IMR-90 (cell line): Measurements from ENCODE around the gene CALN1. TPM values are rescaled to one million over a fixed set of nuclear protein-coding genes. Genes with fewer than 3 reads are reported as not detected.

ENCODE experiments used
- ATAC-seq: fragments of 200-7000 bp; cut with Tn5 transposase; 2 replicates; pipeline ENCODE4 v1.9.1; 2020; ENCODE audit warnings: low read depth, mild to moderate bottlenecking, moderate library complexity
- BruUV-seq: library from RNA; stranded (reverse); fragments of 400-500 nt; replicated peaks from 2 replicates; lab custom pipeline; 2021; lab: Mats Ljungman, UMichigan
- CTCF ChIA-PET: fragments of 300-600 bp; formaldehyde crosslinking; extraction: SDS; loops from one replicate; lab custom pipeline; 2021; ENCODE audit warnings: antibody characterized with exemption; lab: Yijun Ruan, JAX
- POLR2A ChIA-PET: fragments of 300-600 bp; sonication (Branson Sonifier 250); formaldehyde crosslinking; loops from one replicate; lab custom pipeline; 2022; ENCODE audit warnings: antibody characterized with exemption; ENCODE audit not compliant: unreplicated experiment; lab: Charles Lee
- DNase-seq: peaks from one replicate; pipeline ENCODE4 v3.0.0; 2013
- H2AFZ ChIP-seq: replicated peaks from 2 replicates; pipeline ENCODE3; 2013; ENCODE audit warnings: low read length, mild to moderate bottlenecking; ENCODE audit not compliant: poor library complexity
- H2AK5ac ChIP-seq: 2 replicates; pipeline ENCODE4 v1.6.1; 2013; ENCODE audit warnings: low read depth, low read length, inconsistent platforms
- H2AK9ac ChIP-seq: replicated peaks from 2 replicates; pipeline ENCODE3; 2013; ENCODE audit warnings: mild to moderate bottlenecking, low read depth, low read length, moderate library complexity; ENCODE audit not compliant: poor library complexity
- H2BK120ac ChIP-seq: 2 replicates; pipeline ENCODE4 v1.6.1; 2013; ENCODE audit warnings: low read depth, low read length, inconsistent platforms
- H2BK15ac ChIP-seq: 3 replicates; pipeline ENCODE4 v1.6.1; 2013; ENCODE audit warnings: low read depth, low read length, inconsistent platforms
- H2BK20ac ChIP-seq: 2 replicates; pipeline ENCODE4 v1.6.1; 2013; ENCODE audit warnings: low read depth, mild to moderate bottlenecking, inconsistent platforms, low read length, moderate library complexity
- H2BK5ac ChIP-seq: 2 replicates; pipeline ENCODE4 v1.6.1; 2013; ENCODE audit warnings: mild to moderate bottlenecking, low read depth, low read length, inconsistent platforms; ENCODE audit not compliant: poor library complexity, severe bottlenecking
- H3K14ac ChIP-seq: replicated peaks from 2 replicates; pipeline ENCODE4 v1.6.1; 2013; ENCODE audit warnings: low read depth, low read length, inconsistent platforms
- H3K18ac ChIP-seq: 2 replicates; pipeline ENCODE4 v1.6.1; 2013; ENCODE audit warnings: low read depth, low read length, control low read depth
- H3K23ac ChIP-seq: 2 replicates; pipeline ENCODE4 v1.6.1; 2013; ENCODE audit warnings: low read depth, low read length, inconsistent platforms
- H3K27ac ChIP-seq: 2 replicates; pipeline ENCODE4 v1.5.1; 2013; ENCODE audit warnings: mild to moderate bottlenecking, control low read depth, low read length; ENCODE audit not compliant: insufficient read depth
- H3K27me3 ChIP-seq: 2 replicates; pipeline ENCODE4 v1.6.1; 2013; ENCODE audit warnings: low read length; ENCODE audit not compliant: control insufficient read depth, insufficient read depth
- H3K36me3 ChIP-seq: 2 replicates; pipeline ENCODE4 v1.6.1; 2013; ENCODE audit warnings: low read length, mixed read lengths; ENCODE audit not compliant: control insufficient read depth, insufficient read depth
- H3K4ac ChIP-seq: 2 replicates; pipeline ENCODE4 v1.6.1; 2013; ENCODE audit warnings: low read depth, low read length, inconsistent platforms
- H3K4me1 ChIP-seq: 2 replicates; pipeline ENCODE4 v1.6.1; 2013; ENCODE audit warnings: low read length, mixed read lengths; ENCODE audit not compliant: control insufficient read depth, insufficient read depth
- H3K4me2 ChIP-seq: 2 replicates; pipeline ENCODE4 v1.6.1; 2013; ENCODE audit warnings: low read depth, mild to moderate bottlenecking, control low read depth, low read length, moderate library complexity
- H3K4me3 ChIP-seq: 2 replicates; pipeline ENCODE4 v1.5.1; 2013; ENCODE audit warnings: low read depth, mild to moderate bottlenecking, control low read depth, low read length, moderate library complexity; ENCODE audit not compliant: insufficient read depth
- H3K56ac ChIP-seq: 2 replicates; pipeline ENCODE4 v1.6.1; 2013; ENCODE audit warnings: low read length, inconsistent platforms; ENCODE audit not compliant: insufficient read depth; ENCODE audit errors: extremely low read depth
- H3K79me1 ChIP-seq, 2 experiments: 2 replicates each; pipeline ENCODE4 v1.6.1; 2013; ENCODE audit warnings: low read length in 2 of 2, inconsistent platforms in 1 of 2, low read depth in 1 of 2
- H3K9ac ChIP-seq: 2 replicates; pipeline ENCODE4 v1.6.1; 2013; ENCODE audit warnings: low read depth, low read length, control low read depth
- H3K9me1 ChIP-seq: 2 replicates; pipeline ENCODE4 v1.6.1; 2013; ENCODE audit warnings: low read length, inconsistent platforms; ENCODE audit not compliant: insufficient read depth
- H3K9me3 ChIP-seq: 2 replicates; pipeline ENCODE4 v1.6.1; 2013; ENCODE audit warnings: low read length; ENCODE audit not compliant: control insufficient read depth, insufficient read depth
- H4K20me1 ChIP-seq: 2 replicates; pipeline ENCODE4 v1.6.1; 2013; ENCODE audit warnings: low read length, inconsistent platforms; ENCODE audit not compliant: insufficient read depth
- H4K5ac ChIP-seq: 2 replicates; pipeline ENCODE4 v1.6.1; 2013; ENCODE audit warnings: mild to moderate bottlenecking, low read depth, low read length, control low read depth
- H4K8ac ChIP-seq, 2 experiments: 2 replicates each; pipeline ENCODE4 v1.6.1; 2013; ENCODE audit warnings: low read depth in 2 of 2, low read length in 2 of 2, control low read depth in 1 of 2, inconsistent platforms in 1 of 2
- H4K91ac ChIP-seq: 2 replicates; pipeline ENCODE4 v1.6.1; 2013; ENCODE audit warnings: low read depth, low read length, inconsistent platforms; ENCODE audit not compliant: insufficient read depth
- BHLHE40 ChIP-seq: fragments of 150-350 bp; IDR thresholded peaks from 2 replicates; pipeline ENCODE4 v1.6.1; 2016; ENCODE audit warnings: mild to moderate bottlenecking, low read depth, low read length
- CEBPB ChIP-seq: IDR thresholded peaks from 2 replicates; pipeline ENCODE4 v1.6.1; 2012; ENCODE audit warnings: low read depth, low read length, improper control_type of control experiment
- CHD1 ChIP-seq: IDR thresholded peaks from 2 replicates; pipeline ENCODE4 v1.6.1; 2012; ENCODE audit warnings: low read depth, low read length, improper control_type of control experiment
- CTCF ChIP-seq: conservative IDR thresholded peaks from 2 replicates; pipeline ENCODE4 v1.5.1; 2012; ENCODE audit warnings: mild to moderate bottlenecking, low read depth, low read length, improper control_type of control experiment
- FOS ChIP-seq: fragments of 150-350 bp; IDR thresholded peaks from 2 replicates; pipeline ENCODE4 v1.6.1; 2016; ENCODE audit warnings: low read depth, low read length
- MAFK ChIP-seq: IDR thresholded peaks from 2 replicates; pipeline ENCODE4 v1.6.1; 2012; ENCODE audit warnings: low read depth, low read length, improper control_type of control experiment
- MAZ ChIP-seq: IDR thresholded peaks from 2 replicates; pipeline ENCODE4 v1.6.1; 2012; ENCODE audit warnings: low read depth, mild to moderate bottlenecking, low read length, improper control_type of control experiment, moderate library complexity, borderline replicate concordance
- MXI1 ChIP-seq: IDR thresholded peaks from 2 replicates; pipeline ENCODE4 v1.6.1; 2012; ENCODE audit warnings: low read depth, mild to moderate bottlenecking, low read length, moderate library complexity, borderline replicate concordance
- NFE2L2 ChIP-seq: fragments of 150-350 bp; IDR thresholded peaks from 2 replicates; pipeline ENCODE4 v1.6.1; 2016; ENCODE audit warnings: low read depth, mild to moderate bottlenecking, low read length
- POLR2A ChIP-seq: IDR thresholded peaks from 2 replicates; pipeline ENCODE4 v1.6.1; 2012; ENCODE audit warnings: mild to moderate bottlenecking, low read depth, low read length
- RAD21 ChIP-seq: IDR thresholded peaks from 2 replicates; pipeline ENCODE4 v1.6.1; 2012; ENCODE audit warnings: low read length, improper control_type of control experiment
- RCOR1 ChIP-seq: IDR thresholded peaks from 2 replicates; pipeline ENCODE4 v1.6.1; 2012; ENCODE audit warnings: mild to moderate bottlenecking, low read length, improper control_type of control experiment; ENCODE audit not compliant: insufficient replicate concordance
- RFX5 ChIP-seq: IDR thresholded peaks from 2 replicates; pipeline ENCODE4 v1.8.0; 2012; ENCODE audit warnings: low read depth, mild to moderate bottlenecking, low read length, moderate library complexity
- SMC3 ChIP-seq: fragments of 150-350 bp; IDR thresholded peaks from 2 replicates; pipeline ENCODE4 v1.6.1; 2016; ENCODE audit warnings: low read depth, mild to moderate bottlenecking, antibody characterized with exemption, low read length, moderate library complexity
- WGBS, 2 experiments: methylation state at CpG; one replicate each; pipeline versions ENCODE4 v1.1.5 to v1.1.7; 2013; ENCODE audit warnings: missing lambda C conversion rate in 2 of 2; ENCODE audit not compliant: insufficient read length in 1 of 2; ENCODE audit errors: extremely low coverage in 2 of 2; 5-methylcytosine and 5-hydroxymethylcytosine counted together
- dilution Hi-C: fragments of 300-500 bp; cut with HindIII; formaldehyde crosslinking; loops from one replicate; pipeline ENCODE4 v1.14.3; 2018; ENCODE audit warnings: low sequenced_read_pairs; ENCODE audit not compliant: unreplicated experiment
- in situ Hi-C: fragments of 300-500 bp; cut with MboI; formaldehyde crosslinking; loops from 3 replicates; pipeline ENCODE4 v1.14.3; 2019; ENCODE audit warnings: low sequenced_read_pairs, inconsistent platforms, mixed read lengths
- intact Hi-C: fragments of 100-400 bp; cut with micrococcal nuclease; formaldehyde crosslinking; loops from 2 replicates; pipeline ENCODE4 v1.10.0; 2022
- polyA plus RNA-seq, 3 experiments: library from polyadenylated mRNA; depleted of rRNA; stranded (reverse); fragments of >200 nt; gene quantifications; 2 replicates each; pipeline ENCODE4 v1.2.3, GENCODE V29; 2012; ENCODE audit warnings: low replicate concordance in 1 of 3
- total RNA-seq: library from RNA; depleted of rRNA; stranded (reverse); fragments of >200 nt; gene quantifications from 2 replicates; pipeline ENCODE4 v1.2.3, GENCODE V29; 2012
- TF ChIP-seq, protein P1 (sequence below): fragments of 150-350 bp; IDR thresholded peaks from 2 replicates; pipeline ENCODE4 v1.6.1; 2017; ENCODE audit warnings: mild to moderate bottlenecking, antibody characterized with exemption, low read length, low read depth
- TF ChIP-seq, protein P2 (sequence below): fragments of 150-350 bp; IDR thresholded peaks from 2 replicates; pipeline ENCODE4 v1.6.1; 2016; ENCODE audit warnings: low read depth, mild to moderate bottlenecking, low read length, moderate library complexity, borderline replicate concordance

CALN1 gene
- total and polyA plus RNA-seq, 2 of the 4 experiments (the other 2 are of a cell fraction), result not detected

DNA sequence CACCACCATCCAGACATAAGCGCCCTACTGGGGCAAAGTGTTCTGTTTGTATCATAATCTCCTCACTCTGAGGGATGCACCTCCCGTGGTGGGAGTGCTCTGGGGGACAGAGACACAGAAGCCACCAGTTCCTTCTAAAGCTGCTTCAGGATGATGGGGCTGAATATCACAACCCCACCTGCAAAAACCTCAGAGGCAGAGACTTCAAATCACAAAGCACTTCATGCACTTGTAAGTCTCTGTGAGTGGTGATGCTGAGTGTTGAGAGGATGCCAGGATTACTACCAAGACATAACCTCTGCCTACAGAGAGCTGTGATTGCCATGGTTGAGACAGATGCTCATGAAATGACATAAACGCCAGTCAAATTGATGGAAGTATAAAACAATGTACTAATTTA lies 255.5 kb downstream of the CALN1 start:
- H3K14ac ChIP-seq, result no peak overlapping the region
- H3K23ac ChIP-seq, result no peak overlapping the region
- no peak overlapping the region for H2BK20ac ChIP-seq
- ChIA-PET CTCF (no interaction called here), POLR2A (no interaction called here)
- H3K4ac ChIP-seq, result no peak overlapping the region
- H2AK5ac ChIP-seq, result no peak overlapping the region
- H3K9me3 ChIP-seq, result peaks cover 38% of the 10 kb centered on the region
- H3K79me1 ChIP-seq, result no peaks in the 10 kb centered on the region
- no peak overlapping the region for H2BK120ac ChIP-seq
- H4K20me1 ChIP-seq, result no peaks in the 10 kb centered on the region
- in situ Hi-C loops, result no loop called here
- no peaks in the 10 kb centered on the region for H3K9me1 ChIP-seq
- H2AFZ ChIP-seq, result no peak overlapping the region
- H3K9ac ChIP-seq, result no peak overlapping the region
- no peak overlapping the region for H3K4me3 ChIP-seq
- no peak overlapping the region for H3K18ac ChIP-seq
- intact Hi-C loops, result no loop called here
- BruUV-seq, result no TSS peak
- no peak overlapping the region for H4K8ac ChIP-seq
- DNase-seq, result no peak
- no peaks in the 10 kb centered on the region for H3K36me3 ChIP-seq
- no peaks in the 10 kb centered on the region for H3K27me3 ChIP-seq
- H2AK9ac ChIP-seq, result no peak overlapping the region
- TF ChIP-seq, protein P1, sequence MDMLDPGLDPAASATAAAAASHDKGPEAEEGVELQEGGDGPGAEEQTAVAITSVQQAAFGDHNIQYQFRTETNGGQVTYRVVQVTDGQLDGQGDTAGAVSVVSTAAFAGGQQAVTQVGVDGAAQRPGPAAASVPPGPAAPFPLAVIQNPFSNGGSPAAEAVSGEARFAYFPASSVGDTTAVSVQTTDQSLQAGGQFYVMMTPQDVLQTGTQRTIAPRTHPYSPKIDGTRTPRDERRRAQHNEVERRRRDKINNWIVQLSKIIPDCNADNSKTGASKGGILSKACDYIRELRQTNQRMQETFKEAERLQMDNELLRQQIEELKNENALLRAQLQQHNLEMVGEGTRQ, result no peak
- TF ChIP-seq CHD1 (no peak), SMC3 (no peak), MAFK (no peak), BHLHE40 (no peak), RAD21 (no peak), RCOR1 (no peak), CEBPB (no peak), MXI1 (no peak), POLR2A (no peak), RFX5 (no peak), CTCF (no peak), NFE2L2 (no peak), FOS (no peak), MAZ (no peak)
- TF ChIP-seq, protein P2, sequence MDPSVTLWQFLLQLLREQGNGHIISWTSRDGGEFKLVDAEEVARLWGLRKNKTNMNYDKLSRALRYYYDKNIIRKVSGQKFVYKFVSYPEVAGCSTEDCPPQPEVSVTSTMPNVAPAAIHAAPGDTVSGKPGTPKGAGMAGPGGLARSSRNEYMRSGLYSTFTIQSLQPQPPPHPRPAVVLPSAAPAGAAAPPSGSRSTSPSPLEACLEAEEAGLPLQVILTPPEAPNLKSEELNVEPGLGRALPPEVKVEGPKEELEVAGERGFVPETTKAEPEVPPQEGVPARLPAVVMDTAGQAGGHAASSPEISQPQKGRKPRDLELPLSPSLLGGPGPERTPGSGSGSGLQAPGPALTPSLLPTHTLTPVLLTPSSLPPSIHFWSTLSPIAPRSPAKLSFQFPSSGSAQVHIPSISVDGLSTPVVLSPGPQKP, result no peak
- no peak overlapping the region for H3K56ac ChIP-seq
- H4K91ac ChIP-seq, result no peak overlapping the region
- dilution Hi-C loops, result no loop called here
- H3K27ac ChIP-seq, result no peak overlapping the region
- ATAC-seq, result no peak
- no peak overlapping the region for H3K4me2 ChIP-seq
- no CpG with 5 or more reads among the region's 3 CpGs for WGBS, 2 experiments
- H2BK15ac ChIP-seq, result no peak overlapping the region
- H2BK5ac ChIP-seq, result no peak overlapping the region
- no peaks in the 10 kb centered on the region for H3K4me1 ChIP-seq
- H4K5ac ChIP-seq, result no peak overlapping the region
